ENCODE data around the gene ATP6V0E2.

ATP6V0E2 gene

GRCh38 chr7:149832332-149833041, 41.3 kb upstream of the ATP6V0E2 start:
- H3K4me3 ChIP-seq (ENCODE audit: low read depth, low read length), result no peak overlapping the region
- DNase-seq (ENCODE audit: low read depth), result no peak
- TF ChIP-seq CTCF (IDR thresholded peaks at IDR 0.05; ENCODE audit: low read depth, low read length) (no peak), POLR2A (IDR thresholded peaks at IDR 0.05; ENCODE audit: extremely low read depth, insufficient read length) (no peak), MYC (IDR thresholded peaks at IDR 0.05; ENCODE audit: low read depth, low read length) (no peak), MAX (IDR thresholded peaks at IDR 0.05; ENCODE audit: low read depth, low read length) (no peak)

GRCh38 chr7:149833495-149834130, 40.2 kb upstream of the ATP6V0E2 start:
- DNase-seq (ENCODE audit: low read depth), result no peak
- H3K4me3 ChIP-seq (ENCODE audit: low read depth, low read length), result no peak overlapping the region
- TF ChIP-seq POLR2A (IDR thresholded peaks at IDR 0.05; ENCODE audit: extremely low read depth, insufficient read length), result no peak
- no peak for TF ChIP-seq MAX (IDR thresholded peaks at IDR 0.05; ENCODE audit: low read depth, low read length)
- no peak for TF ChIP-seq MYC (IDR thresholded peaks at IDR 0.05; ENCODE audit: low read depth, low read length)
- no peak for TF ChIP-seq CTCF (IDR thresholded peaks at IDR 0.05; ENCODE audit: low read depth, low read length)

GRCh38 chr7:149834601-149835000, 39.2 kb upstream of the ATP6V0E2 start:
- no peak for DNase-seq (ENCODE audit: low read depth)
- no peak for TF ChIP-seq CTCF (IDR thresholded peaks at IDR 0.05; ENCODE audit: low read depth, low read length)
- TF ChIP-seq MYC (IDR thresholded peaks at IDR 0.05; ENCODE audit: low read depth, low read length), result no peak
- H3K4me3 ChIP-seq (ENCODE audit: low read depth, low read length), result no peak overlapping the region

- no peak for DNase-seq (ENCODE audit: low read depth)
- TF ChIP-seq MAX (IDR thresholded peaks at IDR 0.05; ENCODE audit: low read depth, low read length) (no peak), CTCF (IDR thresholded peaks at IDR 0.05; ENCODE audit: low read depth, low read length) (no peak), POLR2A (IDR thresholded peaks at IDR 0.05; ENCODE audit: extremely low read depth, insufficient read length) (no peak), MYC (IDR thresholded peaks at IDR 0.05; ENCODE audit: low read depth, low read length) (no peak)
- no peak overlapping the region for H3K4me3 ChIP-seq (ENCODE audit: low read depth, low read length)
Observed at GRCh38 chr7:149836434-149836833, 37.3 kb upstream of the ATP6V0E2 start.

- DNase-seq (ENCODE audit: low read depth), result no peak
- peak overlapping the region; percentile 14 for H3K4me3 ChIP-seq (ENCODE audit: low read depth, low read length)
- TF ChIP-seq CTCF (IDR thresholded peaks at IDR 0.05; ENCODE audit: low read depth, low read length), result no peak
- no peak for TF ChIP-seq MAX (IDR thresholded peaks at IDR 0.05; ENCODE audit: low read depth, low read length)
- TF ChIP-seq POLR2A (IDR thresholded peaks at IDR 0.05; ENCODE audit: extremely low read depth, insufficient read length), result no peak
- no peak for TF ChIP-seq MYC (IDR thresholded peaks at IDR 0.05; ENCODE audit: low read depth, low read length)
Observed at GRCh38 chr7:149837564-149838223, 36.1 kb upstream of the ATP6V0E2 start.
